Measurements from ENCODE around the gene CCL2.

Gene CCL2

DNA sequence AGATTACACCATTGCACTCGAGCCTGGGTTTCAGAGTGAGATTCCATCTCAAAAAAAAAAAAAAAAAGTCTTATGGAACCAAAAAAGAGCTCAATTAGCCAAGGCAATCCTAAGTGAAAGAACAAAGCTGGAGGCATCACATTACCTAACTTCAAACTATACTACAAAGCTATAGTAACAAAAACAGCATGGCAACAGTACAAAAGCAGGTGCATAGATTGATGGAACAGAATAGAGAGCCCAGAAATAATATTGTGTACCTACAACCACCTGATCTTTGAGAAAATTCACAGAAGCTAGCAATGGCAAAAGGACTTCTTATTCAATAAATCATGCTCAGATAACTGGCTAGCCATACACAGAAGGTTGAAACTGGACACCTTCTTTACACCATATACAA, 24.7 kb upstream of the CCL2 start:
- Histone ChIP-seq H2AFZ (ENCODE audit: low read length) (no peak overlapping the region), H3K9ac (ENCODE audit: low read depth, low read length, poor library complexity, severe bottlenecking) (no peak overlapping the region), H3K4me2 (ENCODE audit: low read depth, low read length, poor library complexity, severe bottlenecking) (no peak overlapping the region), H3K9me2 (replicated peaks; ENCODE audit: low read depth, low read length) (no peaks in the 10 kb centered on the region), H3F3A (ENCODE audit: low read depth) (no peaks in the 10 kb centered on the region), H3K4me1 (ENCODE audit: insufficient read depth, low read length, poor library complexity, severe bottlenecking) (no peaks in the 10 kb centered on the region), H3K9me3 (ENCODE audit: insufficient read depth, low read depth, low read length) (peaks cover 6% of the 10 kb centered on the region; the same call in 1 of the 2 replicates), H3K79me2 (ENCODE audit: insufficient read depth, low read length) (no peaks in the 10 kb centered on the region), H4K20me1 (ENCODE audit: insufficient read depth, low read length, poor library complexity, severe bottlenecking) (no peaks in the 10 kb centered on the region), H3K27me3 (ENCODE audit: insufficient read depth, low read length, poor library complexity, severe bottlenecking) (no peaks in the 10 kb centered on the region), H3K4me3 (ENCODE audit: low read length, poor library complexity, severe bottlenecking) (no peak overlapping the region), H3K36me3 (ENCODE audit: insufficient read depth, low read length) (no peaks in the 10 kb centered on the region)
- TF ChIP-seq EZH2phosphoT487 (IDR thresholded peaks at IDR 0.05; ENCODE audit: borderline replicate concordance), result no peak
- TF ChIP-seq, protein P1, sequence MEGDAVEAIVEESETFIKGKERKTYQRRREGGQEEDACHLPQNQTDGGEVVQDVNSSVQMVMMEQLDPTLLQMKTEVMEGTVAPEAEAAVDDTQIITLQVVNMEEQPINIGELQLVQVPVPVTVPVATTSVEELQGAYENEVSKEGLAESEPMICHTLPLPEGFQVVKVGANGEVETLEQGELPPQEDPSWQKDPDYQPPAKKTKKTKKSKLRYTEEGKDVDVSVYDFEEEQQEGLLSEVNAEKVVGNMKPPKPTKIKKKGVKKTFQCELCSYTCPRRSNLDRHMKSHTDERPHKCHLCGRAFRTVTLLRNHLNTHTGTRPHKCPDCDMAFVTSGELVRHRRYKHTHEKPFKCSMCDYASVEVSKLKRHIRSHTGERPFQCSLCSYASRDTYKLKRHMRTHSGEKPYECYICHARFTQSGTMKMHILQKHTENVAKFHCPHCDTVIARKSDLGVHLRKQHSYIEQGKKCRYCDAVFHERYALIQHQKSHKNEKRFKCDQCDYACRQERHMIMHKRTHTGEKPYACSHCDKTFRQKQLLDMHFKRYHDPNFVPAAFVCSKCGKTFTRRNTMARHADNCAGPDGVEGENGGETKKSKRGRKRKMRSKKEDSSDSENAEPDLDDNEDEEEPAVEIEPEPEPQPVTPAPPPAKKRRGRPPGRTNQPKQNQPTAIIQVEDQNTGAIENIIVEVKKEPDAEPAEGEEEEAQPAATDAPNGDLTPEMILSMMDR (conservative IDR thresholded peaks at IDR 0.05; ENCODE audit: low read length), result no peak

DNA sequence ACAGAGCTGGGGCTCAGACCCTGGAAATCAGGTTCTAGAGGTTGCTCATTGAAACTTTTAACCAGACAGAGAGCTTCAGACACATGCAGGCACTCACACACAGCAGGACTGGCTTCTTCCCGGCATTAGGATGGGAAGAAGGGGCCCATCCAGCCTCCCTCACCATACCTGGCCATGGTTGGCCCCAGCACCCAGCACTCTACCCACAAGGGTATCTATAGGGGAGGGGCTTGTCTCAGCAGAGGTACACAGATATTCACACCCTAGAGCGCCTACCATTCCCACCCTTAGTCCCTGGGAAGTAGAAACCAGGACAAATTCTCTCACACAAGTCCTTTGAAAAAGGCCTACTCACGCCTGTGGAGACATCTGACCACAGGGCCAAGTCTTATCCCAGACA, 20.5 kb upstream of the CCL2 start:
- Histone ChIP-seq H3K9ac (ENCODE audit: low read depth, low read length, poor library complexity, severe bottlenecking) (no peak overlapping the region), H3K79me2 (ENCODE audit: insufficient read depth, low read length) (no peaks in the 10 kb centered on the region), H3K4me2 (ENCODE audit: low read depth, low read length, poor library complexity, severe bottlenecking) (no peak overlapping the region), H3K4me1 (ENCODE audit: insufficient read depth, low read length, poor library complexity, severe bottlenecking) (no peaks in the 10 kb centered on the region), H3K4me3 (ENCODE audit: low read length, poor library complexity, severe bottlenecking) (no peak overlapping the region), H3F3A (ENCODE audit: low read depth) (no peaks in the 10 kb centered on the region), H3K9me3 (ENCODE audit: insufficient read depth, low read depth, low read length) (peaks cover 6% of the 10 kb centered on the region; the same call in 1 of the 2 replicates), H3K27me3 (ENCODE audit: insufficient read depth, low read length, poor library complexity, severe bottlenecking) (no peaks in the 10 kb centered on the region), H3K9me2 (replicated peaks; ENCODE audit: low read depth, low read length) (no peaks in the 10 kb centered on the region), H3K36me3 (ENCODE audit: insufficient read depth, low read length) (no peaks in the 10 kb centered on the region), H4K20me1 (ENCODE audit: insufficient read depth, low read length, poor library complexity, severe bottlenecking) (no peaks in the 10 kb centered on the region), H2AFZ (ENCODE audit: low read length) (no peak overlapping the region)
- TF ChIP-seq EZH2phosphoT487 (IDR thresholded peaks at IDR 0.05; ENCODE audit: borderline replicate concordance), result no peak
- TF ChIP-seq, protein P1 (conservative IDR thresholded peaks at IDR 0.05; ENCODE audit: low read length), result no peak

DNA sequence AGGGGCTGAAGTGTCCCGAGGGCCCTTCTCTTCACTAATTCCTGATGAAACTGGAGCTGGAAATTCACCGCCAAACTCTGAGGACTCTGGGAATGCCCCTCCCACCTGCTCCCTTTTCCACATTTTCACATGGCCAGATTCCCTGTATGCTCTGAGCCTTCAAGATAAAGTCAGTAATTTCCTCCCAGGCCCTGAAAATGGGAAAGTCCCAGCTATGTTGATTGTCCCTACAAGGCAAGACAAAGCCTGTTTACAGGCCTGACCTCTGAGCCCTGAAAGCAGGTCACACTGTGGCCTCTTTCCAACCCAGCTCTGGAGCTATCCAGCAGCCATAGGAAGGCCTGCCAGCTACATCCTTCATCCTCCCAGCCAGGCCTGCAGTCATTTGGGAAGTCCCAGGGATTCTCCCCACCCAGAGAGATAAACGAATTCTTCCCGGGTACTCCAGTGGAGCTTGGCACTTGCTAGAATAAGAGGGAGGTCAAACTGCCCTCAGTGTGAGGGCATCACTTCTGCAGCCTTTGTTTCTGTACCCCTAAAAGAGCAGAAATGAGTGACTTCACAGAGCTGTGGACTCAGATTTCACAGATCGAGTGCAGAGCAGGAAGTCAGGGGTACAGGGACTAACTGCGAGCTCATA, 19.6 kb upstream of the CCL2 start:
- H3K9me3 ChIP-seq (ENCODE audit: insufficient read depth, low read depth, low read length), result 0 out of 2 replicates have a peak, but pooled peaks cover under 1% of the 10 kb centered on the region
- no peaks in the 10 kb centered on the region for H3K27me3 ChIP-seq (ENCODE audit: insufficient read depth, low read length, poor library complexity, severe bottlenecking)
- no peaks in the 10 kb centered on the region for H3K79me2 ChIP-seq (ENCODE audit: insufficient read depth, low read length)
- H2AFZ ChIP-seq (ENCODE audit: low read length), result no peak overlapping the region
- no peaks in the 10 kb centered on the region for H4K20me1 ChIP-seq (ENCODE audit: insufficient read depth, low read length, poor library complexity, severe bottlenecking)
- H3K4me3 ChIP-seq (ENCODE audit: low read length, poor library complexity, severe bottlenecking), result no peak overlapping the region
- H3K9ac ChIP-seq (ENCODE audit: low read depth, low read length, poor library complexity, severe bottlenecking), result no peak overlapping the region
- no peaks in the 10 kb centered on the region for H3K9me2 ChIP-seq (replicated peaks; ENCODE audit: low read depth, low read length)
- no peaks in the 10 kb centered on the region for H3F3A ChIP-seq (ENCODE audit: low read depth)
- no peaks in the 10 kb centered on the region for H3K36me3 ChIP-seq (ENCODE audit: insufficient read depth, low read length)
- no peak overlapping the region for H3K4me2 ChIP-seq (ENCODE audit: low read depth, low read length, poor library complexity, severe bottlenecking)
- TF ChIP-seq EZH2phosphoT487 (IDR thresholded peaks at IDR 0.05; ENCODE audit: borderline replicate concordance), result no peak
- TF ChIP-seq, protein P1 (conservative IDR thresholded peaks at IDR 0.05; ENCODE audit: low read length), result no peak
- no peaks in the 10 kb centered on the region for H3K4me1 ChIP-seq (ENCODE audit: insufficient read depth, low read length, poor library complexity, severe bottlenecking)
